ENCODE data around the gene NCOA3. TPM values are rescaled to one million over a fixed set of nuclear protein-coding genes. Genes with fewer than 3 reads are reported as not detected.

The NCOA3 gene
- total RNA-seq, 1 experiment from 2014 or later: 23.3 TPM

DNA sequence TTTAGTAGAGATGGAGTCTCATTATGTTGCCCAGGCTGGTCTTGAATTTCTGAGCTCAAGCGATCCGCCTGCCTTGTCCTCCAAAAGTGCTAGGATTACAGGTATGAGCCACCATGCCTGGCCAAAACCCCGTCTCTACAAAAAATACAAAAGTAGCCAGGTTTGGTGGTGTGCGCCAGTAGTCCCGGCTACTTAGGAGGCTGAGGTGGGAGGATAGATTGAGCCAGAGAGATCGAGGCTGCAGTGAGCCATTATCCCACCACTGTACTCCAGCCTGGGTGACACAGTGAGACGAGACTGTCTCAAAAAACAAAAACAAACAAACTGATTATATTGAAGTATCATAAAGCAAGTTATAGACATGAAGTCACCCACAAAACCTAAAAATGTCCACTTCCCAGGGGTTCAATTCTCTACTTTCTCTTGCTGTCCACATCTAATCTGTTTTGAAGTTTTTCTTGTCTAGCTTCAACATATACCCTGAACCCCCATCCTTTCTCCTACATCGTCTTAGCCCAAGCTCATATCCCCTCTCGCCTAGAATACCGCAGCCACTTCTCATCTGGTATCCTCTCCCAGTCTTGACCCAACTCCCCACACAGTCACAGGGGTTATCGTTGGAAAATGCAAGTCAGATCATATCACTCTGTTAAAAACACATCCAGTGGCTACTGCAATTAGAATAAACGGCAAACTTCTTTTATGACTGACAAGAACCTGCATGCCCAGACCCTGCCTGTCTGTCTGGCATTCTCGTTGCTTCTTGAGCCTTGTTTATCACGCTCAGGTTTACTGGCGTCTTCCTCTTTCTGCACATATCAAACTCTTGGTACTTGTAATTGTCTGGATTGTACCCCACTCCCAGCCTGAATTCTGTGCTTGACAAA lies 20.1 kb upstream of the NCOA3 start:
- no peak overlapping the region for H2BK20ac ChIP-seq (ENCODE audit: low read depth, low read length, poor library complexity, severe bottlenecking)
- no peaks in the 10 kb centered on the region for H3K9me3 Mint-ChIP-seq
- no peak overlapping the region for H3K4ac ChIP-seq (ENCODE audit: low read depth, low read length)
- WGBS (ENCODE audit: extremely low coverage, insufficient read length, low lambda C conversion rate): no CpG with 5 or more reads among the region's 15 CpGs
- H3K27me3 ChIP-seq (ENCODE audit: insufficient read depth, low read length): no peaks in the 10 kb centered on the region
- TF ChIP-seq, protein P1, sequence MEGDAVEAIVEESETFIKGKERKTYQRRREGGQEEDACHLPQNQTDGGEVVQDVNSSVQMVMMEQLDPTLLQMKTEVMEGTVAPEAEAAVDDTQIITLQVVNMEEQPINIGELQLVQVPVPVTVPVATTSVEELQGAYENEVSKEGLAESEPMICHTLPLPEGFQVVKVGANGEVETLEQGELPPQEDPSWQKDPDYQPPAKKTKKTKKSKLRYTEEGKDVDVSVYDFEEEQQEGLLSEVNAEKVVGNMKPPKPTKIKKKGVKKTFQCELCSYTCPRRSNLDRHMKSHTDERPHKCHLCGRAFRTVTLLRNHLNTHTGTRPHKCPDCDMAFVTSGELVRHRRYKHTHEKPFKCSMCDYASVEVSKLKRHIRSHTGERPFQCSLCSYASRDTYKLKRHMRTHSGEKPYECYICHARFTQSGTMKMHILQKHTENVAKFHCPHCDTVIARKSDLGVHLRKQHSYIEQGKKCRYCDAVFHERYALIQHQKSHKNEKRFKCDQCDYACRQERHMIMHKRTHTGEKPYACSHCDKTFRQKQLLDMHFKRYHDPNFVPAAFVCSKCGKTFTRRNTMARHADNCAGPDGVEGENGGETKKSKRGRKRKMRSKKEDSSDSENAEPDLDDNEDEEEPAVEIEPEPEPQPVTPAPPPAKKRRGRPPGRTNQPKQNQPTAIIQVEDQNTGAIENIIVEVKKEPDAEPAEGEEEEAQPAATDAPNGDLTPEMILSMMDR (conservative IDR thresholded peaks at IDR 0.05): no peak
- H2AFZ ChIP-seq (ENCODE audit: low read length): no peak overlapping the region
- no peak overlapping the region for H3K4me2 ChIP-seq (ENCODE audit: insufficient read depth, insufficient read length, low read length)
- H3K18ac ChIP-seq (ENCODE audit: insufficient read length, low read depth, low read length): no peak overlapping the region
- no peak overlapping the region for H4K5ac ChIP-seq (ENCODE audit: insufficient read length, low read depth, low read length)
- H4K91ac ChIP-seq (ENCODE audit: insufficient read length, low read depth, low read length): no peak overlapping the region
- H4K20me1 ChIP-seq (ENCODE audit: control insufficient read depth, insufficient read depth, insufficient read length): no peaks in the 10 kb centered on the region
- no peak overlapping the region for H2BK12ac ChIP-seq (ENCODE audit: insufficient read length, low read depth, low read length)
- no peak overlapping the region for H2BK15ac ChIP-seq (ENCODE audit: low read depth, low read length)
- no peak overlapping the region for H3K9ac ChIP-seq (ENCODE audit: extremely low read depth, insufficient read length, low read length)
- no peaks in the 10 kb centered on the region for H3K9me3 ChIP-seq (ENCODE audit: control insufficient read depth, low read depth, low read length)
- no peaks in the 10 kb centered on the region for H3K4me1 Mint-ChIP-seq
- no peak overlapping the region for H3K27ac ChIP-seq (ENCODE audit: insufficient read length, low read depth, low read length)
- H3K4me3 Mint-ChIP-seq: no peak overlapping the region
- no peaks in the 10 kb centered on the region for H3K36me3 Mint-ChIP-seq (ENCODE audit: insufficient read depth in 1 of 3, low read depth in 3 of 3)
- DNase-seq: no peak
- no peak overlapping the region for H2AK5ac ChIP-seq (ENCODE audit: insufficient read length, low read length)
- H2BK120ac ChIP-seq (ENCODE audit: low read depth, low read length, poor library complexity, severe bottlenecking): no peak overlapping the region
- H3K56ac ChIP-seq (ENCODE audit: insufficient read length, low read depth, low read length): no peak overlapping the region
- H4K8ac ChIP-seq (replicated peaks; ENCODE audit: insufficient read length, low read depth, low read length): no peak overlapping the region
- no peaks in the 10 kb centered on the region for H3K79me2 ChIP-seq (ENCODE audit: insufficient read depth, low read length)
- no peak overlapping the region for H2BK5ac ChIP-seq (ENCODE audit: insufficient read length, low read length)
- H3K79me1 ChIP-seq (ENCODE audit: insufficient read depth, low read depth, low read length, poor library complexity, severe bottlenecking): no peaks in the 10 kb centered on the region
- no peak overlapping the region for H3T11ph ChIP-seq (ENCODE audit: low read length)
- H3K27me3 Mint-ChIP-seq (ENCODE audit: low read depth): no peaks in the 10 kb centered on the region
- H3K23me2 ChIP-seq (ENCODE audit: insufficient read length, low read depth, low read length, poor library complexity, severe bottlenecking): no peaks in the 10 kb centered on the region
- H3K4me1 ChIP-seq (ENCODE audit: insufficient read depth, low read length): no peaks in the 10 kb centered on the region
- no peak overlapping the region for H3K27ac Mint-ChIP-seq
- no peak overlapping the region for H3K14ac ChIP-seq (ENCODE audit: insufficient read depth, low read length)
- H3K23ac ChIP-seq (ENCODE audit: insufficient read length, low read depth, low read length): no peak overlapping the region

Measured in H9 (cell line).